K562 (cell line): ENCODE measurements around the gene TEX48. TPM values are rescaled to one million over a fixed set of nuclear protein-coding genes. Genes with fewer than 3 reads are reported as not detected.

Source experiments
- ARID2 ChIP-seq: fragments of 450-650 bp; IDR thresholded peaks from 2 replicates; pipeline ENCODE4 v1.6.1; 2017; ENCODE audit warnings: antibody characterized with exemption, mild to moderate bottlenecking
- BCOR ChIP-seq: fragments of 450-650 bp; IDR thresholded peaks from 2 replicates; pipeline ENCODE4 v1.6.1; 2016
- CC2D1A ChIP-seq: fragments of 450-650 bp; IDR thresholded peaks from 2 replicates; pipeline ENCODE4 v1.6.1; 2017; ENCODE audit warnings: mild to moderate bottlenecking
- ELF1 ChIP-seq: fragments of 200-800 bp; sonication (Bioruptor generic); IDR thresholded peaks from 2 replicates; pipeline ENCODE4 v1.6.1; 2016; ENCODE audit warnings: missing genetic modification characterization, missing compliant biosample characterization
- HDAC3 ChIP-seq: fragments of 450-650 bp; IDR thresholded peaks from 2 replicates; pipeline ENCODE4 v1.6.1; 2018; ENCODE audit warnings: borderline replicate concordance, mild to moderate bottlenecking, moderate library complexity; ENCODE audit not compliant: partially characterized antibody
- IFI16 ChIP-seq: fragments of 250-450 bp; sonication (Bioruptor Pico); IDR thresholded peaks from 2 replicates; pipeline ENCODE4 v2.1.2; 2022; ENCODE audit warnings: mild to moderate bottlenecking, inconsistent platforms
- MAZ ChIP-seq, 2 experiments: fragments of 450-650 bp in 1 of 2; sonication (generic) in 1 of 2; formaldehyde crosslinking; IDR thresholded peaks in 1 of 2; conservative IDR thresholded peaks in 1 of 2; 2 replicates each; pipeline versions ENCODE4 v1.4.0 to v1.5.0; 2020; ENCODE audit warnings: mild to moderate bottlenecking in 1 of 2, missing genetic modification reagents in 1 of 2
- TEAD4 ChIP-seq, 2 experiments: sonication (generic) in 1 of 2; formaldehyde crosslinking in 1 of 2; IDR thresholded peaks; 2 replicates each; pipeline versions ENCODE4 v1.6.1 to v1.8.0; 2012 to 2022; ENCODE audit warnings: borderline replicate concordance in 1 of 2, inconsistent platforms in 1 of 2, low read length in 1 of 2, mild to moderate bottlenecking in 1 of 2, missing genetic modification reagents in 1 of 2
- TRIM24 ChIP-seq, 2 experiments: fragments of 450-650 bp; IDR thresholded peaks; 2 replicates each; pipeline ENCODE4 v1.6.1; 2016
- ZNF224 ChIP-seq: sonication (generic); formaldehyde crosslinking; IDR thresholded peaks from 2 replicates; pipeline ENCODE4 v1.8.0; 2022; ENCODE audit warnings: mild to moderate bottlenecking, missing genetic modification reagents
- polyA plus RNA-seq, 8 experiments: library from polyadenylated mRNA; depleted of rRNA in 4 of 8; stranded (reverse) in 5 of 8; unstranded in 3 of 8; fragments of >200 nt; fragmentation: Nextera tagmentation in 2 of 8; fragmentation: Illumina TruSeq in 1 of 8; extraction: Ambion mirVana in 2 of 8; extraction: Trizol in 1 of 8; gene quantifications; 2 replicates each; pipeline versions ENCODE4 v1.2.1 to v1.2.3, GENCODE V29; 2011 to 2014; ENCODE audit warnings: inconsistent platforms in 1 of 8, missing spikeins in 1 of 8
- total RNA-seq, 7 experiments: library from RNA; depleted of rRNA in 6 of 7; stranded (reverse); fragments of >200 nt in 6 of 7; fragmentation: Illumina TruSeq in 2 of 7; extraction: Trizol in 2 of 7; gene quantifications; 2 replicates each; pipeline versions ENCODE4 v1.2.1 to v1.2.3, GENCODE V29; 2011 to 2021; ENCODE audit warnings: low replicate concordance in 1 of 7
- TF ChIP-seq, protein P1 (sequence below), 2 experiments: fragments of 450-650 bp; formaldehyde crosslinking in 1 of 2; IDR thresholded peaks; 2 replicates each; pipeline versions ENCODE4 v1.4.0 to v1.6.1; 2014 to 2020; ENCODE audit warnings: mild to moderate bottlenecking in 2 of 2, borderline replicate concordance in 1 of 2, low read depth in 1 of 2
- TF ChIP-seq, protein P2 (sequence below): fragments of 450-650 bp; IDR thresholded peaks from 2 replicates; pipeline ENCODE4 v1.7.1; 2018; ENCODE audit warnings: mild to moderate bottlenecking, low read depth; ENCODE audit not compliant: partially characterized antibody
- TF ChIP-seq, protein P3 (sequence below): fragments of 450-650 bp; formaldehyde crosslinking; IDR thresholded peaks from 2 replicates; pipeline ENCODE4 v1.4.0; 2020; ENCODE audit warnings: mild to moderate bottlenecking

The TEX48 gene
- total and polyA plus RNA-seq, 9 of the 15 experiments (the other 6 are each of a cell fraction or from before 2014, with no cell fraction given) = not detected

DNA sequence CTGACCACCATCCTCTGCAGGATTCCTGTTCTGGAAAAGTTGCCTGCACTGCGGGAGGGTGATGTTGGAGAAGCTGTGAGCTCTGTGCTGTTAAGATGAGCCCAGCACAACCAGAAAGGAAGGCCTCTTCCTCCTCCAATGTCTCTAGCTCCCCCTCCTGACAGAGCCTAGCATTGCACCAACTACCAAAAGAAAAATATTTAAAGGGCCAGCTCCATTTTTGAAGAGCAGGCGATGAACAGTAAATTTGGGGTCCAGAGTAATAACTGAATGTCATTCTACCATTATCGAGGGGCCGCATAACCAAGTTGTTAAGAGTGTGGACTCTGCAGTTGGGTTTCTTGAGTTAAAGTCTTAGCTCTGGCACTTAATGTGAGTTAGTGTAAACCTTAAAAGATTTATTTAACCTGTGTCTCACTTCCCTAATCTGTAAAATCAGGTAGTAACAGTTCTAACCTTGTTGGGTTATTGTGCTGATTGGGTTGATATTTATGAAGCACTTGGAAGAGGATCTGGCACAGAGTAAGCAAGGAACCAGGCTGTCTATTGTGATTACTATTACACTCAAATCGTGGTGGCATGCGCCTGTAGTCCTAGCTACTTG lies 28.3 kb downstream of the TEX48 start (continued):
- TF ChIP-seq, protein P1, sequence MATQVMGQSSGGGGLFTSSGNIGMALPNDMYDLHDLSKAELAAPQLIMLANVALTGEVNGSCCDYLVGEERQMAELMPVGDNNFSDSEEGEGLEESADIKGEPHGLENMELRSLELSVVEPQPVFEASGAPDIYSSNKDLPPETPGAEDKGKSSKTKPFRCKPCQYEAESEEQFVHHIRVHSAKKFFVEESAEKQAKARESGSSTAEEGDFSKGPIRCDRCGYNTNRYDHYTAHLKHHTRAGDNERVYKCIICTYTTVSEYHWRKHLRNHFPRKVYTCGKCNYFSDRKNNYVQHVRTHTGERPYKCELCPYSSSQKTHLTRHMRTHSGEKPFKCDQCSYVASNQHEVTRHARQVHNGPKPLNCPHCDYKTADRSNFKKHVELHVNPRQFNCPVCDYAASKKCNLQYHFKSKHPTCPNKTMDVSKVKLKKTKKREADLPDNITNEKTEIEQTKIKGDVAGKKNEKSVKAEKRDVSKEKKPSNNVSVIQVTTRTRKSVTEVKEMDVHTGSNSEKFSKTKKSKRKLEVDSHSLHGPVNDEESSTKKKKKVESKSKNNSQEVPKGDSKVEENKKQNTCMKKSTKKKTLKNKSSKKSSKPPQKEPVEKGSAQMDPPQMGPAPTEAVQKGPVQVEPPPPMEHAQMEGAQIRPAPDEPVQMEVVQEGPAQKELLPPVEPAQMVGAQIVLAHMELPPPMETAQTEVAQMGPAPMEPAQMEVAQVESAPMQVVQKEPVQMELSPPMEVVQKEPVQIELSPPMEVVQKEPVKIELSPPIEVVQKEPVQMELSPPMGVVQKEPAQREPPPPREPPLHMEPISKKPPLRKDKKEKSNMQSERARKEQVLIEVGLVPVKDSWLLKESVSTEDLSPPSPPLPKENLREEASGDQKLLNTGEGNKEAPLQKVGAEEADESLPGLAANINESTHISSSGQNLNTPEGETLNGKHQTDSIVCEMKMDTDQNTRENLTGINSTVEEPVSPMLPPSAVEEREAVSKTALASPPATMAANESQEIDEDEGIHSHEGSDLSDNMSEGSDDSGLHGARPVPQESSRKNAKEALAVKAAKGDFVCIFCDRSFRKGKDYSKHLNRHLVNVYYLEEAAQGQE (IDR thresholded peaks at IDR 0.05; ENCODE audit: borderline replicate concordance) = peak; percentile 90
- TF ChIP-seq, protein P1 (CRISPR knock-in tag; IDR thresholded peaks at IDR 0.05; ENCODE audit: low read depth) = no peak
- TF ChIP-seq ELF1 (tag) = no peak; the same call in 1 of the 2 replicates
- TF ChIP-seq, protein P2, sequence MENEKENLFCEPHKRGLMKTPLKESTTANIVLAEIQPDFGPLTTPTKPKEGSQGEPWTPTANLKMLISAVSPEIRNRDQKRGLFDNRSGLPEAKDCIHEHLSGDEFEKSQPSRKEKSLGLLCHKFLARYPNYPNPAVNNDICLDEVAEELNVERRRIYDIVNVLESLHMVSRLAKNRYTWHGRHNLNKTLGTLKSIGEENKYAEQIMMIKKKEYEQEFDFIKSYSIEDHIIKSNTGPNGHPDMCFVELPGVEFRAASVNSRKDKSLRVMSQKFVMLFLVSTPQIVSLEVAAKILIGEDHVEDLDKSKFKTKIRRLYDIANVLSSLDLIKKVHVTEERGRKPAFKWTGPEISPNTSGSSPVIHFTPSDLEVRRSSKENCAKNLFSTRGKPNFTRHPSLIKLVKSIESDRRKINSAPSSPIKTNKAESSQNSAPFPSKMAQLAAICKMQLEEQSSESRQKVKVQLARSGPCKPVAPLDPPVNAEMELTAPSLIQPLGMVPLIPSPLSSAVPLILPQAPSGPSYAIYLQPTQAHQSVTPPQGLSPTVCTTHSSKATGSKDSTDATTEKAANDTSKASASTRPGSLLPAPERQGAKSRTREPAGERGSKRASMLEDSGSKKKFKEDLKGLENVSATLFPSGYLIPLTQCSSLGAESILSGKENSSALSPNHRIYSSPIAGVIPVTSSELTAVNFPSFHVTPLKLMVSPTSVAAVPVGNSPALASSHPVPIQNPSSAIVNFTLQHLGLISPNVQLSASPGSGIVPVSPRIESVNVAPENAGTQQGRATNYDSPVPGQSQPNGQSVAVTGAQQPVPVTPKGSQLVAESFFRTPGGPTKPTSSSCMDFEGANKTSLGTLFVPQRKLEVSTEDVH = peak; percentile 47
- TF ChIP-seq IFI16 = no peak
- TF ChIP-seq, protein P3, sequence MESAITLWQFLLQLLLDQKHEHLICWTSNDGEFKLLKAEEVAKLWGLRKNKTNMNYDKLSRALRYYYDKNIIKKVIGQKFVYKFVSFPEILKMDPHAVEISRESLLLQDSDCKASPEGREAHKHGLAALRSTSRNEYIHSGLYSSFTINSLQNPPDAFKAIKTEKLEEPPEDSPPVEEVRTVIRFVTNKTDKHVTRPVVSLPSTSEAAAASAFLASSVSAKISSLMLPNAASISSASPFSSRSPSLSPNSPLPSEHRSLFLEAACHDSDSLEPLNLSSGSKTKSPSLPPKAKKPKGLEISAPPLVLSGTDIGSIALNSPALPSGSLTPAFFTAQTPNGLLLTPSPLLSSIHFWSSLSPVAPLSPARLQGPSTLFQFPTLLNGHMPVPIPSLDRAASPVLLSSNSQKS (CRISPR knock-in tag) = no peak
- TF ChIP-seq BCOR = no peak
- TF ChIP-seq TRIM24 (IDR thresholded peaks at IDR 0.05) = no peak
- TF ChIP-seq ZNF224 = no peak
- TF ChIP-seq MAZ (CRISPR knock-in tag; conservative IDR thresholded peaks at IDR 0.05 in 1 of 2, IDR thresholded peaks at IDR 0.05 in 1 of 2) = 0 out of 4 replicates have a peak, but pooled peaks of 1 of the 2 experiments have one; percentile 13
- TF ChIP-seq ARID2 = peak; percentile 63; the same call in 1 of the 2 replicates
- TF ChIP-seq TEAD4 (IDR thresholded peaks at IDR 0.05; ENCODE audit: low read length) = no peak; the same call in 1 of the 2 replicates
- TF ChIP-seq TEAD4 (CRISPR knock-in tag; IDR thresholded peaks at IDR 0.05; ENCODE audit: borderline replicate concordance) = no peak
- TF ChIP-seq HDAC3 = no peak
- peak; percentile 75; the same call in 1 of the 2 replicates for TF ChIP-seq CC2D1A
